H9 (cell line): Measurements from ENCODE around the gene RGS3. TPM values are rescaled to one million over a fixed set of nuclear protein-coding genes. Genes with fewer than 3 reads are reported as not detected.
A peak's percentile ranks its signal among the peaks of the same experiment; 100 is the strongest.

ENCODE experiments used
- DNase-seq: peaks from one replicate; pipeline ENCODE4 v3.0.0-alpha.2; 2017
- H2AFZ ChIP-seq: one replicate; pipeline ENCODE4 v1.6.1; 2013; ENCODE audit warnings: mild to moderate bottlenecking, low read length, control low read depth, moderate library complexity
- H2AK5ac ChIP-seq: 2 replicates; pipeline ENCODE4 v1.6.1; 2013; ENCODE audit warnings: low read length, control low read depth, mixed read lengths; ENCODE audit not compliant: insufficient read length
- H2BK120ac ChIP-seq: one replicate; pipeline ENCODE4 v1.6.1; 2013; ENCODE audit warnings: low read depth, mild to moderate bottlenecking, low read length, control low read depth, inconsistent platforms; ENCODE audit not compliant: poor library complexity, severe bottlenecking
- H2BK12ac ChIP-seq: 2 replicates; pipeline ENCODE4 v1.6.1; 2013; ENCODE audit warnings: low read length, control low read depth, mixed read lengths, low read depth; ENCODE audit not compliant: insufficient read length
- H2BK15ac ChIP-seq: 2 replicates; pipeline ENCODE4 v1.6.1; 2013; ENCODE audit warnings: low read depth, low read length, control low read depth
- H2BK20ac ChIP-seq: one replicate; pipeline ENCODE4 v1.6.1; 2013; ENCODE audit warnings: low read depth, mild to moderate bottlenecking, low read length, control low read depth, inconsistent platforms; ENCODE audit not compliant: poor library complexity, severe bottlenecking
- H2BK5ac ChIP-seq: 2 replicates; pipeline ENCODE4 v1.6.1; 2013; ENCODE audit warnings: low read length, control low read depth, mixed read lengths; ENCODE audit not compliant: insufficient read length
- H3K14ac ChIP-seq: 2 replicates; pipeline ENCODE4 v1.6.1; 2013; ENCODE audit warnings: low read length, control low read depth; ENCODE audit not compliant: insufficient read depth
- H3K18ac ChIP-seq: 2 replicates; pipeline ENCODE4 v1.6.1; 2013; ENCODE audit warnings: low read depth, mild to moderate bottlenecking, mixed read lengths, low read length, control low read depth; ENCODE audit not compliant: insufficient read length
- H3K23ac ChIP-seq: 2 replicates; pipeline ENCODE4 v1.6.1; 2013; ENCODE audit warnings: low read length, control low read depth, mixed read lengths, low read depth; ENCODE audit not compliant: insufficient read length
- H3K23me2 ChIP-seq: 2 replicates; pipeline ENCODE4 v1.6.1; 2013; ENCODE audit warnings: low read depth, mild to moderate bottlenecking, mixed read lengths, low read length, control low read depth; ENCODE audit not compliant: insufficient read length, poor library complexity, severe bottlenecking
- H3K27ac ChIP-seq: 2 replicates; pipeline ENCODE4 v1.5.1; 2013; ENCODE audit warnings: low read length, control low read depth, mixed read lengths, low read depth; ENCODE audit not compliant: insufficient read length
- H3K27me3 ChIP-seq: 2 replicates; pipeline ENCODE4 v1.6.1; 2013; ENCODE audit warnings: low read length, control low read depth, inconsistent platforms; ENCODE audit not compliant: insufficient read depth
- H3K4ac ChIP-seq: 2 replicates; pipeline ENCODE4 v1.6.1; 2013; ENCODE audit warnings: low read depth, mild to moderate bottlenecking, control low read depth, inconsistent platforms, low read length, moderate library complexity
- H3K4me1 ChIP-seq: 2 replicates; pipeline ENCODE4 v1.6.1; 2013; ENCODE audit warnings: low read length, control low read depth, inconsistent platforms; ENCODE audit not compliant: insufficient read depth
- H3K4me2 ChIP-seq: 2 replicates; pipeline ENCODE4 v1.6.1; 2013; ENCODE audit warnings: low read length, control low read depth, mixed read lengths; ENCODE audit not compliant: insufficient read length, insufficient read depth
- H3K56ac ChIP-seq: 2 replicates; pipeline ENCODE4 v1.6.1; 2013; ENCODE audit warnings: low read depth, mild to moderate bottlenecking, mixed read lengths, low read length, control low read depth; ENCODE audit not compliant: insufficient read length
- H3K79me1 ChIP-seq: 2 replicates; pipeline ENCODE4 v1.6.1; 2013; ENCODE audit warnings: low read depth, mild to moderate bottlenecking, moderate library complexity, low read length, control low read depth, inconsistent platforms; ENCODE audit not compliant: insufficient read depth, poor library complexity, severe bottlenecking
- H3K79me2 ChIP-seq: 2 replicates; pipeline ENCODE4 v1.6.1; 2013; ENCODE audit warnings: low read length, control low read depth, inconsistent platforms; ENCODE audit not compliant: insufficient read depth
- H3K9ac ChIP-seq: 2 replicates; pipeline ENCODE4 v1.6.1; 2013; ENCODE audit warnings: low read length, control low read depth, mixed read lengths; ENCODE audit not compliant: insufficient read length; ENCODE audit errors: extremely low read depth
- H3K9me3 ChIP-seq: one replicate; pipeline ENCODE4 v1.6.1; 2013; ENCODE audit warnings: low read depth, low read length, inconsistent platforms; ENCODE audit not compliant: control insufficient read depth
- H3T11ph ChIP-seq: one replicate; pipeline ENCODE4 v1.6.1; 2013; ENCODE audit warnings: mild to moderate bottlenecking, low read length, control low read depth, inconsistent platforms
- H4K20me1 ChIP-seq: one replicate; pipeline ENCODE4 v1.6.1; 2013; ENCODE audit not compliant: control insufficient read depth, insufficient read length, insufficient read depth
- H4K5ac ChIP-seq: 2 replicates; pipeline ENCODE4 v1.6.1; 2013; ENCODE audit warnings: low read depth, mild to moderate bottlenecking, mixed read lengths, low read length, control low read depth; ENCODE audit not compliant: insufficient read length
- H4K8ac ChIP-seq: replicated peaks from 2 replicates; pipeline ENCODE4 v1.6.1; 2013; ENCODE audit warnings: low read length, control low read depth, mixed read lengths, low read depth; ENCODE audit not compliant: insufficient read length
- H4K91ac ChIP-seq: 2 replicates; pipeline ENCODE4 v1.6.1; 2013; ENCODE audit warnings: low read depth, mild to moderate bottlenecking, moderate library complexity, mixed read lengths, low read length, control low read depth; ENCODE audit not compliant: insufficient read length
- H3K27ac Mint-ChIP-seq, 3 experiments: 2 replicates in 2 of 3; 3 replicates in 1 of 3; pipeline ENCODE4 v1.8.0; 2020 to 2021; ENCODE audit warnings: mixed read lengths in 3 of 3, mild to moderate bottlenecking in 1 of 3, moderate library complexity in 1 of 3
- H3K27me3 Mint-ChIP-seq: 2 replicates; pipeline ENCODE4 v1.8.0; 2021; ENCODE audit warnings: low read depth, mild to moderate bottlenecking, moderate library complexity, mixed read lengths
- H3K36me3 Mint-ChIP-seq, 3 experiments: 2 replicates in 2 of 3; 3 replicates in 1 of 3; pipeline ENCODE4 v1.8.0; 2020 to 2021; ENCODE audit warnings: low read depth in 3 of 3, mixed read lengths in 3 of 3; ENCODE audit not compliant: insufficient read depth in 1 of 3
- H3K4me1 Mint-ChIP-seq, 2 experiments: 2 replicates each; pipeline ENCODE4 v1.8.0; 2020; ENCODE audit warnings: mixed read lengths in 2 of 2
- H3K4me3 Mint-ChIP-seq, 2 experiments: 2 replicates in 1 of 2; 3 replicates in 1 of 2; pipeline ENCODE4 v1.8.0; 2020 to 2021; ENCODE audit warnings: mild to moderate bottlenecking in 2 of 2, mixed read lengths in 2 of 2, moderate library complexity in 1 of 2
- H3K9me3 Mint-ChIP-seq, 2 experiments: 2 replicates in 1 of 2; 3 replicates in 1 of 2; pipeline ENCODE4 v1.8.0; 2020; ENCODE audit warnings: mild to moderate bottlenecking in 2 of 2, mixed read lengths in 2 of 2, moderate library complexity in 1 of 2
- CTCF ChIP-seq: fragments of 200-600 bp; sonication (generic); conservative IDR thresholded peaks from 3 replicates; pipeline ENCODE4 v1.8.0; 2021; ENCODE audit warnings: antibody characterized with exemption, mild to moderate bottlenecking
- WGBS: extraction: QIAGEN DNeasy Blood & Tissue Kit; methylation state at CpG from one replicate; pipeline ENCODE4 v1.1.7; 2013; ENCODE audit warnings: missing lambda C conversion rate, low lambda C conversion rate, mixed read lengths; ENCODE audit not compliant: insufficient read length; ENCODE audit errors: extremely low coverage; 5-methylcytosine and 5-hydroxymethylcytosine counted together
- total RNA-seq: library from RNA; stranded (reverse); gene quantifications from 2 replicates; pipeline ENCODE4 v1.2.1, GENCODE V29; 2021

Gene RGS3
- total RNA-seq, 1 experiment from 2014 or later = 13.9 TPM

GRCh38 chr9:113537229-113537810 lies 73.8 kb downstream of the RGS3 start:
- Histone ChIP-seq H3K56ac (no peak overlapping the region), H2BK12ac (no peak overlapping the region), H3K23me2 (no peaks in the 10 kb centered on the region), H3K9ac (no peak overlapping the region), H3T11ph (no peak overlapping the region), H3K4me2 (no peak overlapping the region), H2AK5ac (no peak overlapping the region), H2BK120ac (no peak overlapping the region), H4K5ac (no peak overlapping the region), H2BK20ac (no peak overlapping the region), H2BK5ac (no peak overlapping the region), H3K27ac (no peak overlapping the region), H4K20me1 (no peaks in the 10 kb centered on the region), H3K9me3 (no peaks in the 10 kb centered on the region), H3K14ac (no peak overlapping the region), H3K23ac (no peak overlapping the region), H3K4ac (no peak overlapping the region), H2BK15ac (no peak overlapping the region), H4K91ac (no peak overlapping the region), H3K27me3 (no peaks in the 10 kb centered on the region), H3K79me1 (no peaks in the 10 kb centered on the region), H4K8ac (no peak overlapping the region), H3K18ac (no peak overlapping the region), H3K79me2 (no peaks in the 10 kb centered on the region), H3K4me1 (no peaks in the 10 kb centered on the region), H2AFZ (no peak overlapping the region)
- no peak for TF ChIP-seq CTCF
- Mint-ChIP-seq H3K27me3 (no peaks in the 10 kb centered on the region; the same call in 1 of the 2 replicates), H3K4me3 (no peak overlapping the region), H3K27ac (peak overlapping the region in 1 of 3 experiments; percentile 56; a peak in 1 of 7 replicates), H3K9me3 (no peaks in the 10 kb centered on the region), H3K36me3 (peaks cover 0 to 7% (median 3%) of the 10 kb centered on the region in 3 experiments; a peak in 5 of 7 replicates), H3K4me1 (peaks cover 12 to 35% of the 10 kb centered on the region in 2 experiments)
- no peak for DNase-seq
- no CpG with 5 or more reads among the region's 7 CpGs for WGBS
